DMS153 treated with DMSO at 0.1 percent for 48 hours (cell line): ENCODE data around the gene VPS33B.

Experiments
- DNase-seq: peaks from one replicate; lab custom pipeline; 2025; ENCODE audit not compliant: unreplicated experiment; lab: John Stamatoyannopoulos, UW

VPS33B gene

DNA sequence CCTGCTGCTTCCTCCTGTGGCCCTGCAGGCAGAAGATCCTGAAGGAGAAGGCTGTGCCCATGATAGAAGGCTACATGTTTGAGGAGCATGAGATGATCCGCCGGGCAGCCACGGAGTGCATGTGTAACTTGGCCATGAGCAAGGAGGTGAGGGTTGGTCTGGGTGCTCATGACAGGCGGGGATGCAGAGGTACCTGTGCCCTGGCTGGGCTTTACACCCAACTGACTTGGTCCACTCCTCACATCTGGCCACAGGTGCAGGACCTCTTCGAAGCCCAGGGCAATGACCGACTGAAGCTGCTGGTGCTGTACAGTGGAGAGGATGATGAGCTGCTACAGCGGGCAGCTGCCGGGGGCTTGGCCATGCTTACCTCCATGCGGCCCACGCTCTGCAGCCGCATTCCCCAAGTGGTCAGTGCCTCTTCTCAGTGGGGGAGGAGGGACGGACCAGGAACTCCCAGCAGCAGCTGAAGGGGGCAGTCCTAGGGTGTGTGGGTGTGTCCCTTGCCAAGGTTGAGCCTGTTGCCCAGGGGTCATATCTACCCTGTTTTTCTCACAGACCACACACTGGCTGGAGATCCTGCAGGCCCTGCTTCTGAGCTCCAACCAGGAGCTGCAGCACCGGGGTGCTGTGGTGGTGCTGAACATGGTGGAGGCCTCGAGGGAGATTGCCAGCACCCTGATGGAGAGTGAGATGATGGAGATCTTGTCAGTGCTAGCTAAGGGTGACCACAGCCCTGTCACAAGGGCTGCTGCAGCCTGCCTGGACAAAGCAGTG is 69.3 kb downstream of the VPS33B start:
- DNase-seq, result no peak

DNA sequence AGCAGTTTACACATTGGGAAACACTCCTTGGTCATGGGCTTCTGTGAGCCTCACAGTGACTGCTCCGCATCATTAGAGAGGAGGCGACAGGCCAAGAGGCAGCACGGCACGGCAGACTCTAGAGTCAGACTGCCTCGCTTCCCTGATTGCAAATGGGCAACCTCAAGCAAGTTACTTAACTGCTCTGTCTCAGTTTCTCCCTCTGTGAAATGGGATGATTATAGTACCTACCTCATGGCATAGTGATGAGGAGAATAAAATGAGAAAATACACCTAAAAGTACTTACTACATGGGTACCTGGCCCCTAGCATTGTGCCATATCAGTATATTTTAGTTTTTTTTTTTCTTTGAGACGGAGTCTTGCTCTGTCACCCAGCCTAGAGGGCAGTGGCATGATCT is 71.7 kb downstream of the VPS33B start:
- DNase-seq, result no peak

GRCh38 chr15:90949979-90950675 is 72.3 kb downstream of the VPS33B start:
- no peak for DNase-seq
